Mononuclear cell (primary cell): ENCODE data around the gene SV2A. TPM values are rescaled to one million over a fixed set of nuclear protein-coding genes. Genes with fewer than 3 reads are reported as not detected.

ENCODE experiments used
- H3K27me3 ChIP-seq: 2 replicates; pipeline ENCODE4 v1.6.0; 2011; ENCODE audit warnings: low read length, control low read depth; ENCODE audit not compliant: insufficient read depth
- H3K4me1 ChIP-seq: 2 replicates; pipeline ENCODE4 v1.5.1; 2011; ENCODE audit warnings: mild to moderate bottlenecking, low read length, control low read depth; ENCODE audit not compliant: insufficient read depth
- H3K4me3 ChIP-seq: 2 replicates; pipeline ENCODE4 v1.5.1; 2011; ENCODE audit warnings: mild to moderate bottlenecking, low read length, moderate library complexity
- H3K9me3 ChIP-seq: 2 replicates; pipeline ENCODE4 v1.5.1; 2011; ENCODE audit warnings: low read depth, mild to moderate bottlenecking, control low read depth, low read length
- total RNA-seq: library from RNA; depleted of rRNA; stranded (reverse); fragments of >200 nt; gene quantifications from one replicate; pipeline ENCODE4 v1.2.3, GENCODE V29; 2012

The SV2A gene
- total RNA-seq, 1 donor: 0.73 TPM

DNA sequence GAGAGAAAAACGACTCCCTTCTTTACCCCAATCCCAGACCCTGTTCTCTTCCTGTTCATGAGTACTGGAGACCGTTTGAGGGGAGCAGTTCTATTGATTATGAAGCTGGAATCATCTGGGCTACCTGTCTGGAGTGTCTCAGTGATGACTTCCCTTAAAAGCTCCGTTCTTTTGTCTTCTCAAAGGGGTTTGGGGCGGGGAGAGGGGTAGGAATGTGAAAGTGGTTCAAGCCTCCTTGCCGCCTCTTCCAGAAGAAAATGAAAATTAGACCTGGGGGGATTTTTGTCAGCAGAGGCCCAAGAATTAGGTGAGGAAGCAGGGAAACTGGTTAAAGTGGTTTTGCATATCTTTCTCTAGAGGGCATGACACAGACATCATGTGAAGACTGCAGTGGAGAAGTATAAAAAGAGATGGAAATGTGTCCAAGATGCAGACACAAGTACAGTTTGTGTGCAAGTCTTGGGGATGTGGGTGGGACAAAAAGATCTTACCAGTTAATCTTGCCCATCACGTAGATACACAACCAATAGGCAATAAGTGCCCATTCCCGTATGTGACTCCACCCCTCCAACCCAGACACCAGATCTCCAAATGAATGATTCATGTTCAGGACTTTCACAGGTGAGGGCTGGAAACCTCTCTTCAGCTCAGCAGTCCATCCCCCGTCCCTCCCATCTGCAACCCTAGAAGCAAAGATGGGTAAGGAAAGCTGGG, 19.5 kb upstream of the SV2A start:
- Histone ChIP-seq H3K9me3 (no peaks in the 10 kb centered on the region), H3K4me1 (peaks cover 32% of the 10 kb centered on the region), H3K27me3 (no peaks in the 10 kb centered on the region), H3K4me3 (no peak overlapping the region)

DNA sequence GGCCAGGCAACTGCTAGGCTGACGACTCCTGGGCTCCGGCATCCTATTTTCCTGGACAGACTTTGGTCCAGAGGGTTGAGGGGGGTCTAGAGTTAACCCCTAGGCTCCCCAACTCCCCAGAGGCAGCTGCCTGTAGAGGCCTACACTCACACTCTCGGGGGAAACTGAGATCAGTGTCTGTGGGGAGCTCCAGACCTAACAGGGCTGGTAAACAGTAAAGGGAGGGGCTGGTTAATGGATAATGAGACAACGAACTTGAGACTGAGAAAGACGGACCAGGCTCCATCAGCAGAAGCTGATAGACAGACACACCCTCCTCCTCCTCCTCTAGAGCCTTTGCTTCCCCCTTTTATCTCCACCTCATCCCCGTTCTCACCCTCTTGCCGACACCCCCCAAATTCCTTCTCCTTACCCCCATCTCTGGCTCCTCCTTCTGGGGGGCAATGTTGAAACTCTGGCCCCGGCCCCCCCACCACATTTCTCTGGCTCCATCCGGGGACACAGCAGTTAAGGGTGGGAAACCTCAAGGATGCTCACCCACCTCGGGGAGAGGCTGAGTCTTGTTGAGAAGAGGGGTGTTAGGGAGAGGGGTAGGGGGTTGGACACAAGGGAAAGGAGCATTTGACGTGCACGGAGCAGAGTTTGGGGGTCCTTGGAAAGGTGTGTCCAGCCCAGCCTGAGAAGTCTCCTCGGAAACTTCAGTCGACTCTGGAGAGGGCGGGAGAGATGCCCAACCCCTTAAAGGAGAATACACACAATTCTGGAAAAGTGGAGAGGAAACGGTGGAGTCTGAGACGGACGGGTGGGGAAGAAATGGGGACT, 18.7 kb upstream of the SV2A start, which contains the start of gene MTMR11:
TSS of gene MTMR11 (minus strand) at position 710 of the 822 bp plus-strand sequence. CDS start at position 478, 232 bp downstream.
- Histone ChIP-seq H3K4me1 (peaks cover 40% of the 10 kb centered on the region), H3K4me3 (no peak within 1 kb of the TSS), H3K27me3 (no peaks in the 10 kb centered on the region), H3K9me3 (no peaks in the 10 kb centered on the region)

DNA sequence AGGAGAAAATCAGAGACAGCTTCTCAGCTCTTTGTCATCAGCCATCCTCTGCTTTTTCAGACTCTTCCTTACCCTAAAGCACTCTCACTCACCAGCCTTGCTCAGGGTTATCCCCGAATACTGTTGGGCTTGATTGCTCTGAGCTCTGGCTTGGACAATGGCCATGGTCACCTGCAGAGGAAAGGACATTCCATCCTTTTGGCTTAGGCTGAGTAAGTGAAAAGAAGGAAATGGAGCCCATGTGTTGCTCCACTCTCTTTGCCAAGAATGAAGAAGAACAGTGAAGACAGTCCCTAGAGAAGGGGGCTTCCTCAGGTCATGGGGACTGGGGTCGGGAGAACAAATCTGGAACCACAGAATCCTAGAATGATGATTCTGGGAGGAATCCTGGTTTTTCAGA, 16.7 kb upstream of the SV2A start:
- no peaks in the 10 kb centered on the region for H3K27me3 ChIP-seq
- H3K4me3 ChIP-seq: no peak overlapping the region
- no peaks in the 10 kb centered on the region for H3K9me3 ChIP-seq
- H3K4me1 ChIP-seq: peaks cover 53% of the 10 kb centered on the region

DNA sequence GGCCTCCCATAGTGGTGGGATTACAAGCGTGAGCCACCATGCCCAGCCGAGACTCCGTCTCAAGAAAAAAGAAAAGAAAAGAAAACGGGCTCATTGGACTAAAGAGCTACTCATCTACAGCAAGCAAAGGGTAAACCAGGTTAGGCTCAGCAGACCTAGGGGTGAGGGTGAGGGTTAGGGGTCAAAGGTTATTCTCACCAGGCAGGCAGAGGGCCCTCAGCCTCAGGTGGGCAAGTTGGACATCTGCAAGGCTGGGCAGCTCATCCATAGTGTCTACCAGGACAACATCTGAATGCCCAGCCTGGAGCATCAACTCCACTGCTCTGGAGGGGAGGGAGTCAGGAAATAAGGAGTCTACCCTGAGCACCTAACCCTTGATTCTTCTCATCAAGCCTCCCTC, 15.6 kb upstream of the SV2A start:
- H3K27me3 ChIP-seq: no peaks in the 10 kb centered on the region
- H3K4me1 ChIP-seq: peaks cover 53% of the 10 kb centered on the region
- H3K4me3 ChIP-seq: no peak overlapping the region
- H3K9me3 ChIP-seq: no peaks in the 10 kb centered on the region

DNA sequence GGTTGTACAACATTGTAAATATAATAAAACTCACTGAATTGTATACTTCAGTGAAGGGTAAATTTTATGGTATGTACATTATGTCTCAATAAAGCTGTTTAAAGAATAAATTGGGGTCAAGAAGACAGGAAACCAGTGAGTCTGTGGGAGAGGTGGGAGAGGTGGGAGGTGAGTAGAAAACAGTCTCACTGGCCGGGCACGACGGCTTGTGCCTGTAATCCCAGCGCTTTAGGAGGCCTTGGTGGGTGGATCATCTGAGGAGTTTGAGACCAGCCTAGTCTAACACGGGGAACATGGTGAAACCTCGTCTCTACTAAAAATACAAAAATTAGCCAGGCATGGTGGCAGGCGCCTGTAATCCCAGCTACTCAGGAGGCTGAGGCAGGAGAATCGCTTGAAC, 14.8 kb upstream of the SV2A start:
- H3K4me1 ChIP-seq: peaks cover 48% of the 10 kb centered on the region
- H3K4me3 ChIP-seq: no peak overlapping the region
- no peaks in the 10 kb centered on the region for H3K27me3 ChIP-seq
- H3K9me3 ChIP-seq: no peaks in the 10 kb centered on the region

DNA sequence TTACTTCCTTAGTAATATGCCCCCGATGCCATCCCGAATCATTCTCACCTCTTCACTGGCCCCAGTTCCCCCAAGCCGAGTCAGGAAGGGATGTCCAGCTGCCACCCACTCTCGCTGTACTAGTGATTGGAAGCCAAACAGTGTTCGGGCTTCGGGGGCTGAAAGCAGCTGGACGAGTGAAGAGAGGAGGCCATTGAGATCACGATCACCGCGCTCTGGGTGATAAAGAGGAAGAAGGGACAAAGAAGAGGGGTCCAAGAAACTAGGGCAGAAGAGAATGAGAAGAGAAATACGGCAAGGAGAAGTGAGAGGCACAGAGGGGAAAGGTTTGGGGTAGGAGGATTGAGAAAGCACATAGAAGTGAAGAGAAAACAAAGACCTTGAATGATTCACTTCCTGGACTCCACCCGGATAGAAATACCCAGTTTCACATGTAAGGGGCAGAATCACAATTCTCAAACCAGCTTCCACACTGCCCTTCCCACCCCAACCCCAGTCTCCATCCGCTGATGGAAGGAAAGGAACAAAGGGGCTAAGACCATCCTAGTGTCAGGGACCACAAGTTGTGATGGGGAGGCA, 13.7 kb upstream of the SV2A start:
- Histone ChIP-seq H3K9me3 (no peaks in the 10 kb centered on the region), H3K4me1 (peaks cover 55% of the 10 kb centered on the region), H3K27me3 (no peaks in the 10 kb centered on the region), H3K4me3 (peak overlapping the region; percentile 21)

DNA sequence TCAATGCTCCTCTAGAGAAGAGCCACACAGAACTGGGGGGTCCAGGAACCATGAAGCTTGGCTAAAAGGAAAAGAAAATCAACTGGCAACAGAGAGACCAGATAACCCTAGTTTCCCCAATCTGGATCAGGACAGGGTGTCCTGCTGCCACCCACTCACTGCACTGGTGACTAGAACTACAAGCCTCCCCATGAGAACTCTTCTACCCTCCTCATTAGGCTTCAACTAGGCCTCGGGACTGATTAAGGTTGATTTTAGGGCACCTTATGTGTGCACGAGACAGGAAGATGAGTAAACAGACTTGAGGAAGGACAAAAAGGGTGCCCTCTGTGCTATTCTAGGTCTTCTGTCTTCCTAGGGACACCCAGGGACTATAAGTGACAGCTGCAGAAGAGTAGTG, 12.2 kb upstream of the SV2A start:
- H3K4me3 ChIP-seq: no peak overlapping the region
- H3K4me1 ChIP-seq: peaks cover 63% of the 10 kb centered on the region
- H3K9me3 ChIP-seq: no peaks in the 10 kb centered on the region

DNA sequence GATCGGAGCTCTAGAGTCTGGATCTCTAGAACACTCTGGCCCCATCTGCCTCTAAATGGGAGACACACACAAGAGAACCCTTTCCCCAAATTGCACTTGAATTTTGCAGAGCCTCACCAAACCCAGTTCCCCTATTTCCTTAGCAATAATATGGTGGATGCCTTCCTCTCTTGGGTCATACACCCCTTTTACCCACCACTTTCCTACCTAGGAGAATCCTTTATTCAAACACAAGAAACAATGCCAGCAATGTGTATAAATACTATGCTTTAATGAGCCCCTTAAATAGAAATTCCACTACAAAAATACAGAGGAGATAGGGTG, 10.7 kb upstream of the SV2A start:
- H3K4me3 ChIP-seq: peak overlapping the region; percentile 97
- H3K4me1 ChIP-seq: peaks cover 63% of the 10 kb centered on the region
- no peaks in the 10 kb centered on the region for H3K9me3 ChIP-seq
- no peaks in the 10 kb centered on the region for H3K27me3 ChIP-seq

More for the DNA sequence above, 12.2 kb upstream of the SV2A start:
- no peaks in the 10 kb centered on the region for H3K27me3 ChIP-seq

DNA sequence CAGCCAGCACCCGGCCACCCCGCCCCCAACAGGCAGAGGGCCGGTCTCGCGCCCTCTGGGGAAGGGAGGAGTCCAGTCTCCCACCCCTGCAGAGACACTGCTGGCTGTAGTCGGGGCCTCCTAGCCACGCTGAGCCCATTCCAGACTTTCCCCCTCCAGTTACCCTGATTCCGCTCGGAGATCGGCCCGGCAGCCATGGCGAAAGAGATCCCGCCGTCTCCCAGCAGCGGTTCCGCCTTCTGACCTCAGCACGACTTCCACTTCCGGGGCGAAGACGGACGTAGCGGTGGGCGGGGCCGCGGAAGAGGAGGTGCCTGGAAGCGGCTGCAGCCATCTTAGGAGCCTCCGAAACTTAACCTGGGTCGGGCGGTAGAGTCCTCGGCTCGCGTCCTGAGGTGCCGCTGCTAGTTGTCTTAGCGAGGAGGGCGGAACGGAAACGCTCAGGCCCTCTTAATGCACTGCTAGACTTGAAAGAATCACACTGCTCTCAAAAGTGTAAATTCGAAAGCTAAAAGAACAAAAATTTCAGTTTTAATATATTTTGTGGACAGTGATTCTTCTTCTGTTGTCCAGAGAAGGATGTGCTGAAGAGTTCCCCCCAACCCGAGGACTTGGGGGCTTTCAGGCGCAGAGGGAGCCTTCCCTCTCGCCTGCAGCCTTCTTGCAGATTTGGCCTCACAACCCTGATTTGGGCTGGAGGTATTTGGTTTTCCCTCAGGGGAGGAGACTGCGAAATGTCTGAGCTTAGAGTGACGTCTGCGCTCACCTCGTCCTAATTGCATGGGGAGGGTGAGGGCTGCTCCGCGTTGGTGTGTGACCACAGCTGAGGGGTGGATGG, 10.1 kb upstream of the SV2A start, which contains the start of gene SF3B4:
TSS of gene SF3B4 (minus strand) at position 241 of the 838 bp plus-strand sequence. CDS start at position 197, 44 bp downstream.
- Histone ChIP-seq H3K4me3 (peak within 1 kb of the TSS; percentile 97), H3K4me1 (peaks cover 63% of the 10 kb centered on the region), H3K9me3 (no peaks in the 10 kb centered on the region), H3K27me3 (no peaks in the 10 kb centered on the region)

DNA sequence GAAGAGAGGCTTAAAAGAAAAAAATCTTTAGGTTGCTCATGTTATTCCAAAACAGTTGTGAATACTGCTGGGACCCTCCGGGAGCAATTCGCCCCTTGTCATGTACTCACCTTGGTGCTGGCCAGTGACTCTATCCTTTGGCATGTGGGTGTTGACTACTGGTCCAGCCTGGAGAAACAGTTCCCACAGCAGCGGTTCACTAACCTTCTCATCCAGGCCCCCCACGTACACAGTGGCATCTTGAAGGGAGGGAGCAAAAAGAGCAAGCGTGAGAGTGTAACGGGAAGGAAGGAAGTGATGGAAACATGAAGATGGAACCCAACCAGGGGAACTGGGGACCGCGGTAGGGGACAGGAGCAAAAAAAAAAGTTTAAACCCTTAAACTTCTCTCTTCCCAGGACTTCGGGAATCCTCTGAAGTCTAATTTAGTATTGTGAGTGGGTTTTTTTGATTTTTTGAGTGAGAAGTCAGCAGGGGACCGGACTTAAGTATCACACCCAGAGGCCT, 9.5 kb upstream of the SV2A start:
- peak overlapping the region; percentile 97 for H3K4me3 ChIP-seq
- no peaks in the 10 kb centered on the region for H3K9me3 ChIP-seq
- no peaks in the 10 kb centered on the region for H3K27me3 ChIP-seq
- H3K4me1 ChIP-seq: peaks cover 59% of the 10 kb centered on the region

DNA sequence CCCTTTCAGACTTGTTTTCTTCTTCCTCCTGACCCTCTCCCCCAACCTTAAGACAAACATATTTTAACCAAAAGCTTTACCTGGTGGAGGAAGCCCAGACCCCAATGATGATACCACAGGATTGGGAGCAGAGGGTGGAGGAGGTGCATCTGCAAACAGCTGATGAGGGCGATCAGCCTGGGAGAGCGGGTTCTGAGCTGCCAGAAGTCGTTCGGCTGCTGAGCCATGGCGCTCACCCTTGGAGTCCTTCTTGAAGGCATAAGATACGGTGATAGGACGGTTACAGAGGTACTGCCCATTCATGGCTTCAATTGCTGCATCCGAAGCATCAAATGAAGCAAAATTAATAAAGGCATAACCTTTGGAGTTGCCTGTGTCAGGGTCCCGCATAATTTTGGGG, 8.7 kb upstream of the SV2A start:
- peaks cover 51% of the 10 kb centered on the region for H3K4me1 ChIP-seq
- no peaks in the 10 kb centered on the region for H3K9me3 ChIP-seq
- H3K27me3 ChIP-seq: no peaks in the 10 kb centered on the region
- H3K4me3 ChIP-seq: no peak overlapping the region

DNA sequence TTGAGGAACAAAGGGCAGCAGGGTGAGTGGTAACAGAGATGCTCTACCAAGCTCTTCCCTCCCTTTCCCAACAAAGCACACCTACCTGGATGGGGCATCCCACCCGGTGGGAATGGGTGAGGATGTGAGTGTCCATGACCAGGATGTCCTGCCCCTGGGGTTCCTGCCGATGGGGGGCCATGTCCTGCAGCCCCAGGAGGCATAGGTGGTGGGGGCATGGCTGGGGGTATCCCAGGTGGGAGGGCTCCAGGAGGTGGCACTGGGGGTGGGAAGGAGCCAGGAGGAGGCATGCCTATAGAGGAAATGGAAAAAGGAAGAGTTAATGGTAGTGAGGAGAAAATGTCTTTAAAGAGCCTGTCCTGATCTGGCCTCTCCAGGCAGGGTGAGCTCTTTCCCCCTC, 8.1 kb upstream of the SV2A start:
- no peak overlapping the region for H3K4me3 ChIP-seq
- no peaks in the 10 kb centered on the region for H3K9me3 ChIP-seq
- H3K27me3 ChIP-seq: no peaks in the 10 kb centered on the region

DNA sequence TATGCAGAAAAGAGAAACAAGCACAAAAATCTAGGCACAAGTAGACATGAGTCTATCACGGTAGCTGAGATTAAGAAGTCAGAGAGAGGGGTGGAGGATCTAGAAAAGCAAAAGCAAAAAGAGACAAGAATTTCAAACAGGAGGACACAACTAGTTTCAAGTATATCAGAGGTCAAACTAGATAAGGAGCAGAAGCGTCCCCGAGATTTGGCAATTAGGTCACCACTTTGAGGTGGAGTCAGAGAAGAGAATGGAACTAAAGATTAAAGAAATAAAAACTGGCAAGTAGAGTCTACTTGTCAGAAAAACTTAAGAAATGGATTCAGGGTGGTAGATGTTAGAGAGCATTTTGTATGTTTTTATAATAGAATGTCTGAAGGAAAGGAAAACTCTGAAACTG, 7.7 kb upstream of the SV2A start:
- Histone ChIP-seq H3K27me3 (no peaks in the 10 kb centered on the region), H3K4me3 (no peak overlapping the region), H3K9me3 (no peaks in the 10 kb centered on the region), H3K4me1 (peaks cover 41% of the 10 kb centered on the region)

More for the DNA sequence above, 8.1 kb upstream of the SV2A start:
- H3K4me1 ChIP-seq: peaks cover 45% of the 10 kb centered on the region

DNA sequence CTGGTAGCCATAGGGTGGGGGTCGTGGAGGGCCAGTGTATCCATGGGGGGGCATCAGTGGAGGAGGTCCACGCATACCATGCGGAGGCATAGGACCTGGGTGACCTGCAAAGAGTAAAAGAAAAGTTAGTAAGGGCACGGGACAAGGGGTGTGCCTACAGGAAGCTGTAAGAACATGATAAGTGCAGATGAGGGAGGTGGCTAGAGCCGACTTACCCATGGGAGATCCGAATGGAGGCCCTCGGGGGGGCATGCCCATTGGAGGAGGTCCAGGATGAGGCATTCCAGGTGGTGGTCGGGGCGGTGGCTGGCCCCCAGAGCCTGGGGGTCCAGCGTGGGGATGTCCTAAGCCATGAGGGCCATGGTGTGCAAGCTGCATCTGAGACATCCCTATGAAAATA, 6.0 kb upstream of the SV2A start:
- H3K27me3 ChIP-seq: no peaks in the 10 kb centered on the region
- no peaks in the 10 kb centered on the region for H3K9me3 ChIP-seq
- H3K4me1 ChIP-seq: peaks cover 24% of the 10 kb centered on the region
- no peak overlapping the region for H3K4me3 ChIP-seq
